ENCODE data around the gene GRK1. TPM values are rescaled to one million over a fixed set of nuclear protein-coding genes. Genes with fewer than 3 reads are reported as not detected.

GRK1 gene
- total RNA-seq, 2 experiments from 2014 or later, result not detected

DNA sequence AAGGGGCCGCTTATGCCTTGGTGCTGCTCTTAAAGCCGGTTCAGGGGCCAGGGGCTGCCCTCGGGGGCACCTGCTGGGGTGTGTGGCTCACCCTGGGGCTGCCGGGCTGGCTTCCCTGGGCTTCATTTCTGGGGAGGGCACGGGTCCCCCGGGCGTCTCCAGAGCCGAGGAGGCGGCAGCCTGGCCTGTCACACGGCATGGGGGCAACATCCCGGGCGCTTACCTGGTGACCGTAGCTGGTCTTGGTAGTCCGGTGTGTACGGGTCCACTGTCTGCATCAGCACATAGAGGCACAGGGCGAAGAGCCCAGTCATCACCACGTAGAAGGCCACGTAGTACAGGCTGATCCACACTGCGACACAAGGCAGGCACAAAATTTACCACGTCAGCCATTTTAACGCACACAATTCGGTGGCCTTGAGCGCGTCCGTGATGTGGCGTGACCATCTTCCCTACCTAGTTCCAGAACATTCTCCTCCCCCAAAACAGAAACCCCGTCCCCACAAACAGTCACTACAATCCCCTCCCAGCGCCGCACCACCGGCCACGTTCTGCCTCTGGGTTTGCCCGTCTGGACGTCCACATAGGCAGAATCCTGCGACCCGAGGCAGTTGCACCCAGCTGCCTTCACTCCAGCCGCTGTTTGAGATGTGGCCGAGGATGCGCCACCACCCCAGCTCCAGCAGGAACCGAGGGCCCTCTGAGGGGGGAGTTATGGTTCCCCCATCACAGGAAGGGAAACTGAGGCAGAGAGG, 12.3 kb upstream of the GRK1 start:
- Histone ChIP-seq H3K9me3 (ENCODE audit: control insufficient read depth in 1 of 2, insufficient read depth in 1 of 2, low read length in 2 of 2) (peaks cover 0 to 8% of the 10 kb centered on the region in 2 experiments), H3K27ac (ENCODE audit: low read depth in 1 of 2, low read length in 2 of 2) (no peak overlapping the region), H3K4me3 (ENCODE audit: low read length) (no peak overlapping the region), H3K27me3 (ENCODE audit: control insufficient read depth in 1 of 2, insufficient read depth in 2 of 2, low read length in 2 of 2) (no peaks in the 10 kb centered on the region), H3K36me3 (ENCODE audit: insufficient read depth, low read length) (no peaks in the 10 kb centered on the region), H3K4me1 (ENCODE audit: insufficient read depth, low read length) (peaks cover 5% of the 10 kb centered on the region)
- intact Hi-C loops (cut with DNase I, micrococcal nuclease), result no loop called here
- no peak for TF ChIP-seq CTCF (IDR thresholded peaks at IDR 0.05)
- DNase-seq (peak in 2 of 14 experiments; percentile 8 to 21), ATAC-seq (ENCODE audit: poor library complexity) (no peak)
- H3K27ac Mint-ChIP-seq, result no peak overlapping the region
- H3K4me3 Mint-ChIP-seq, result no peak overlapping the region
- H3K4me1 Mint-ChIP-seq (ENCODE audit: low read depth), result no peaks in the 10 kb centered on the region
- CTCF ChIA-PET, result no interaction called here
- no peaks in the 10 kb centered on the region for H3K27me3 Mint-ChIP-seq
- POLR2A ChIA-PET, result no interaction called here
- H3K36me3 Mint-ChIP-seq (ENCODE audit: low read depth), result no peaks in the 10 kb centered on the region
- no peaks in the 10 kb centered on the region for H3K9me3 Mint-ChIP-seq

GRCh38 chr13:113655346-113656002, 11.5 kb upstream of the GRK1 start:
- H3K4me1 Mint-ChIP-seq (ENCODE audit: low read depth), result no peaks in the 10 kb centered on the region
- ATAC-seq (ENCODE audit: poor library complexity) (no peak), DNase-seq (no peak)
- peaks cover 0 to 8% of the 10 kb centered on the region in 2 experiments for H3K9me3 ChIP-seq (ENCODE audit: control insufficient read depth in 1 of 2, insufficient read depth in 1 of 2, low read length in 2 of 2)
- H3K27me3 Mint-ChIP-seq, result no peaks in the 10 kb centered on the region
- no peaks in the 10 kb centered on the region for H3K9me3 Mint-ChIP-seq
- H3K4me3 ChIP-seq (ENCODE audit: low read length), result no peak overlapping the region
- no peak overlapping the region for H3K27ac ChIP-seq (ENCODE audit: low read depth in 1 of 2, low read length in 2 of 2)
- intact Hi-C loops (cut with DNase I, micrococcal nuclease), result no loop called here
- H3K4me1 ChIP-seq (ENCODE audit: insufficient read depth, low read length), result peaks cover 5% of the 10 kb centered on the region
- TF ChIP-seq CTCF (IDR thresholded peaks at IDR 0.05), result no peak
- no peak overlapping the region for H3K4me3 Mint-ChIP-seq
- POLR2A ChIA-PET, result no interaction called here
- no peaks in the 10 kb centered on the region for H3K36me3 ChIP-seq (ENCODE audit: insufficient read depth, low read length)
- H3K27ac Mint-ChIP-seq, result no peak overlapping the region
- no peaks in the 10 kb centered on the region for H3K27me3 ChIP-seq (ENCODE audit: control insufficient read depth in 1 of 2, insufficient read depth in 2 of 2, low read length in 2 of 2)
- CTCF ChIA-PET, result no interaction called here
- H3K36me3 Mint-ChIP-seq (ENCODE audit: low read depth), result no peaks in the 10 kb centered on the region

- no peak for ATAC-seq (ENCODE audit: poor library complexity)
- ChIA-PET POLR2A (no interaction called here), CTCF (no interaction called here)
- Histone ChIP-seq H3K36me3 (ENCODE audit: insufficient read depth, low read length) (no peaks in the 10 kb centered on the region), H3K4me3 (ENCODE audit: low read length) (no peak overlapping the region), H3K9me3 (ENCODE audit: control insufficient read depth in 1 of 2, insufficient read depth in 1 of 2, low read length in 2 of 2) (peaks cover 5 to 8% of the 10 kb centered on the region in 2 experiments), H3K27ac (ENCODE audit: low read depth in 1 of 2, low read length in 2 of 2) (no peak overlapping the region), H3K27me3 (ENCODE audit: control insufficient read depth in 1 of 2, insufficient read depth in 2 of 2, low read length in 2 of 2) (no peaks in the 10 kb centered on the region), H3K4me1 (ENCODE audit: insufficient read depth, low read length) (peaks cover 5% of the 10 kb centered on the region)
- peak in 1 of 14 experiments; percentile 19 for DNase-seq
- Mint-ChIP-seq H3K4me3 (no peak overlapping the region), H3K27me3 (no peaks in the 10 kb centered on the region), H3K4me1 (ENCODE audit: low read depth) (no peaks in the 10 kb centered on the region), H3K27ac (no peak overlapping the region), H3K36me3 (ENCODE audit: low read depth) (no peaks in the 10 kb centered on the region), H3K9me3 (peaks cover 4% of the 10 kb centered on the region)
- TF ChIP-seq CTCF (IDR thresholded peaks at IDR 0.05), result no peak
- intact Hi-C loops (cut with DNase I, micrococcal nuclease), result no loop called here
Measured at GRCh38 chr13:113656003-113656588, 10.9 kb upstream of the GRK1 start.
